ENCODE results near the gene CREBBP. TPM values are rescaled to one million over a fixed set of nuclear protein-coding genes. Genes with fewer than 3 reads are reported as not detected.
A peak's percentile ranks its signal among the peaks of the same experiment; 100 is the strongest.

The CREBBP gene
- total RNA-seq, 1 donor from 2014 or later = 31.8 TPM

GRCh38 chr16:3825103-3825502, 55.4 kb downstream of the CREBBP start:
- no peak for DNase-seq (ENCODE audit: low spot score)

- DNase-seq (ENCODE audit: low spot score) = no peak
Measured at GRCh38 chr16:3824121-3824795, 56.3 kb downstream of the CREBBP start.

- DNase-seq (ENCODE audit: low spot score) = no peak
Measured at GRCh38 chr16:3823427-3823826, 57.1 kb downstream of the CREBBP start.

GRCh38 chr16:3822366-3823045, 58.0 kb downstream of the CREBBP start:
- no peak for DNase-seq (ENCODE audit: low spot score)

- DNase-seq (ENCODE audit: low spot score) = peak; percentile 29
Measured at GRCh38 chr16:3821184-3821583, 59.3 kb downstream of the CREBBP start.

- DNase-seq (ENCODE audit: low spot score) = peak; percentile 95
Measured at GRCh38 chr16:3819746-3820724, 60.5 kb downstream of the CREBBP start.

GRCh38 chr16:3819175-3819527, 61.4 kb downstream of the CREBBP start:
- DNase-seq (ENCODE audit: low spot score) = no peak

- DNase-seq (ENCODE audit: low spot score) = no peak
Measured at GRCh38 chr16:3816326-3816725, 64.2 kb downstream of the CREBBP start.

- no peak for DNase-seq (ENCODE audit: low spot score)
Measured at GRCh38 chr16:3814755-3815154, 65.8 kb downstream of the CREBBP start.

GRCh38 chr16:3812469-3813172, 67.9 kb downstream of the CREBBP start:
- DNase-seq (ENCODE audit: low spot score) = no peak

- DNase-seq (ENCODE audit: low spot score) = no peak
Measured at GRCh38 chr16:3810818-3811217, 69.7 kb downstream of the CREBBP start.

GRCh38 chr16:3810198-3810664, 70.3 kb downstream of the CREBBP start:
- DNase-seq (ENCODE audit: low spot score) = no peak

- no peak for DNase-seq (ENCODE audit: low spot score)
Measured at GRCh38 chr16:3808308-3809063, 72.0 kb downstream of the CREBBP start.

GRCh38 chr16:3807425-3808123, 72.9 kb downstream of the CREBBP start:
- DNase-seq (ENCODE audit: low spot score) = no peak

- no peak for DNase-seq (ENCODE audit: low spot score)
Measured at GRCh38 chr16:3804426-3805016, 76.0 kb downstream of the CREBBP start.

GRCh38 chr16:3800477-3801270, 79.8 kb downstream of the CREBBP start:
- no peak for DNase-seq (ENCODE audit: low spot score)

- no peak for DNase-seq (ENCODE audit: low spot score)
Measured at GRCh38 chr16:3800019-3800418, 80.5 kb downstream of the CREBBP start.

- DNase-seq (ENCODE audit: low spot score) = no peak
Measured at GRCh38 chr16:3799354-3799753, 81.2 kb downstream of the CREBBP start.

- no peak for DNase-seq (ENCODE audit: low spot score)
Measured at GRCh38 chr16:3798838-3799237, 81.7 kb downstream of the CREBBP start.

Data from umbilical cord (tissue), 2 donors.